Caki2 (cell line): ENCODE measurements around the gene PKD2. TPM values are rescaled to one million over a fixed set of nuclear protein-coding genes. Genes with fewer than 3 reads are reported as not detected.
"Not testable (repeated sequence)": the region's sequence is repeated elsewhere in the genome, so short reads cannot be mapped to it uniquely, and the experiment has no call there.

ENCODE experiments used
- DNase-seq: peaks from one replicate; pipeline ENCODE4 v3.0.0-alpha.2; 2015; ENCODE audit warnings: low read depth
- in situ Hi-C: cut with HindIII; loops from 2 replicates; pipeline ENCODE4 v1.10.0; 2016; ENCODE audit warnings: low sequenced_read_pairs, low pct_unique_long_range_greater_than_20kb, mixed read lengths
- total RNA-seq: library from RNA; depleted of rRNA; stranded (reverse); fragments of >200 nt; shearing (Covaris generic); gene quantifications from 2 replicates; pipeline ENCODE4 v1.2.3, GENCODE V29; 2014; ENCODE audit warnings: low replicate concordance

Gene PKD2
- total RNA-seq, 1 experiment from 2014 or later: 38.8 TPM

- in situ Hi-C loops: no loop called here
- peak; percentile 76 for DNase-seq
These were observed 8.3 kb downstream of the PKD2 start for GRCh38 chr4:88015659-88016295.

- DNase-seq: peak; percentile 78
- in situ Hi-C loops: no loop called here
These were observed 10.3 kb downstream of the PKD2 start for GRCh38 chr4:88017516-88018297.

GRCh38 chr4:88018466-88018865 lies 11.0 kb downstream of the PKD2 start:
- peak; percentile 50 for DNase-seq
- in situ Hi-C loops: no loop called here

- peak; percentile 33 for DNase-seq
- in situ Hi-C loops: no loop called here
These were observed 14.4 kb downstream of the PKD2 start for GRCh38 chr4:88021824-88022223.

GRCh38 chr4:88022289-88022688 lies 14.9 kb downstream of the PKD2 start:
- peak; percentile 37 for DNase-seq
- in situ Hi-C loops: no loop called here

GRCh38 chr4:88025868-88026661 lies 18.6 kb downstream of the PKD2 start:
- in situ Hi-C loops, DNase-seq: not testable (repeated sequence)

- DNase-seq: no peak
- in situ Hi-C loops: no loop called here
These were observed 20.5 kb downstream of the PKD2 start for GRCh38 chr4:88027611-88028608.

- in situ Hi-C loops: no loop called here
- DNase-seq: no peak
These were observed 21.5 kb downstream of the PKD2 start for GRCh38 chr4:88028946-88029345.

GRCh38 chr4:88029556-88029955 lies 22.1 kb downstream of the PKD2 start:
- DNase-seq: no peak
- in situ Hi-C loops: no loop called here

GRCh38 chr4:88030565-88031310 lies 23.3 kb downstream of the PKD2 start:
- DNase-seq: no peak
- in situ Hi-C loops: no loop called here

GRCh38 chr4:88033309-88033708 lies 25.9 kb downstream of the PKD2 start:
- peak; percentile 61 for DNase-seq
- in situ Hi-C loops: no loop called here

GRCh38 chr4:88035292-88035691 lies 27.9 kb downstream of the PKD2 start:
- DNase-seq: no peak
- in situ Hi-C loops: no loop called here

GRCh38 chr4:88037447-88037846 lies 30.0 kb downstream of the PKD2 start:
- no peak for DNase-seq
- in situ Hi-C loops: no loop called here

- in situ Hi-C loops: no loop called here
- no peak for DNase-seq
These were observed 30.5 kb downstream of the PKD2 start for GRCh38 chr4:88037936-88038335.

GRCh38 chr4:88040707-88041106 lies 33.3 kb downstream of the PKD2 start:
- in situ Hi-C loops: no loop called here
- no peak for DNase-seq

GRCh38 chr4:88041626-88042025 lies 34.2 kb downstream of the PKD2 start:
- in situ Hi-C loops: no loop called here
- DNase-seq: no peak

- no peak for DNase-seq
- in situ Hi-C loops: no loop called here
These were observed 35.6 kb downstream of the PKD2 start for GRCh38 chr4:88043001-88043400.
